ENCODE results near the gene ZMYND15. TPM values are rescaled to one million over a fixed set of nuclear protein-coding genes. Genes with fewer than 3 reads are reported as not detected.

Gene ZMYND15
- total RNA-seq, 1 donor from 2014 or later, result 0.11 TPM

DNA sequence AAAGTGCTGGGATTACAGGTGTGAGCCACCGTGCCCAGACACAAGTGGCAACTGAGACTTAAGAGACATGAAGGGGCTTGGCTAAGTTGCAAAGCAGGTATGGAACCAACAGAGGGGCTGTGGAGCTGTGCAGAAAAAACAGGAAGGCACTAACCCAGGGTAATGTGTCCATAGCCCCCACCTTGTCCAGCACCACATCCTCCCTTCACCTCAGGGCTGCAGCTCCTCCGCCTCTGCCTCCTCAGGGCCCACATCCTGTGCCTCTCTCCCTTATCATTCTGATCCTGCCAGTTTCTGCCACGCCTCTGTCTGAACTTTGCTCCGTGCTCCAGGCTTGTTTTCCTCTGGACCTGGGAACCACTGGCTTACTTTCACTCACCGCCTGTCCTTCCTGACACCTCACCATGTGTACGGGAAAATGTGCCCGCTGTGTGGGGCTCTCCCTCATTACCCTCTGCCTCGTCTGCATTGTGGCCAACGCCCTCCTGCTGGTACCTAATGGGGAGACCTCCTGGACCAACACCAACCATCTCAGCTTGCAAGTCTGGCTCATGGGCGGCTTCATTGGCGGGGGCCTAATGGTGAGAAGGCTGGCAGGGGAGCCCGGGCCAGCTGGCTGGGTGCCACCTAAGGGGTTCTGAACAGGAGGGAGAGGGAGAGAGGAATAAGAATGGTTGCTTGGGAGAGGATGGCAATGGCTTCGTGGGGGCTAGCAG is 32.0 kb downstream of the ZMYND15 start, which contains the start of gene TM4SF5:
TM4SF5 (plus strand) TSS at position 368 of the 716 bp plus-strand sequence; CDS start at position 405, 37 bp downstream.
- intact Hi-C loops (cut with DNase I), result no loop called here
- no peak for ATAC-seq
- DNase-seq (ENCODE audit: missing footprints), result no peak

DNA sequence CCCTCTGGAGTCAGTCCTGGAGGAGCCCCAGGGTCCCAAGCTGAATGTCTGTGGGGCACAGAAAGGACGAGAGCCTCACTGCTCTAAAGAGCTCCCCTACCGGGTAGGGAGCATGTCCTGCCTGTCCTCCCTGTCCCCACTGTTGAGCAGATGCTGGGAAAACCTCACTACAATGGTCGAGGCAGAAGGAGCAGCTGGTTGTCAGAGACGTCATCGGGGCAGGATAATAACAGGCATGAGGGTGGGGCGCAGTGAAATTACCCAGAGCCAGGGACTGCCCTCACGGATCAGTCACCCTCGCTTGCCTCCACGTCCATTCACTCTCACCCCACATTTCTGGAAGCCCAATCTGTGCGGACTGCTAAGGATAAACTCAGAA is 32.6 kb downstream of the ZMYND15 start:
- intact Hi-C loops (cut with DNase I), result no loop called here
- no peak for ATAC-seq
- no peak for DNase-seq (ENCODE audit: missing footprints)

DNA sequence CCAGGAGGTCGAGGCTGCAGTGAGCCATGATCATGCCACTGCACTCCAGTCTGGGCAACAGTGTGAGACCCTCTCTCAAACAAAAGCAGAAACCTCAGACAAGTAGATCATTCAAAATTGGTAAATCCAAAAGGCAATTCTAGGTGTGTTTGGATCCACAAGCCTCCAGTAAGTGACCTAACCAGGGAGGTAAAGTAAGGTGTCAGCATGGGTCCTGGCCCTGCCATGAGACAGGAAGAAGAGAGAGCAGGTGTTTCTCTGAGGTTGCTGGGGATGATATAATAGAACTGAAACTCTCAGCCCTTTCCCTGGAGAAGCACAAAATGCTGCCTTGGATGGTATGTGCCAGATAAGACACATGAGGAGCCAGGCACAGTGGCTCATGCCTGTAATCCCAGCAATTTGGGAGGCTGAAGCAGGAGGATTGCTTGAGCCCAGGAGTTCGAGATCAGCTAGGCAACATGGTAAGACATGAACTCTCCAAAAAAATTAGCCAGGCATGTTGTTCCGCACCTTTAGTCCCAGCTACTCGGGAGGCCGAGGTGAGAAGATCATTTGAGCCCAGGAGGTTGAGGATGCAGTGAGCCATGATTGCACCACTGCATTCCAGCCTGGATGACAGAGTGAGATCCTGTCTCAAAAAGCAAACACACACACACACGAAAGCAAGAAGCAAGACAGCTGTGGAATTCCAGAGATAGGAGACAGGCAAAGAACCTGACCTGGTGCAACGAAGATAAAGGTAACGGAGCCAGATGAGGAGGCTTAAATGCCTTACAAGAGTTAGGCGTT is 38.5 kb downstream of the ZMYND15 start:
- ATAC-seq, result no peak
- no peak for DNase-seq (ENCODE audit: missing footprints)

DNA sequence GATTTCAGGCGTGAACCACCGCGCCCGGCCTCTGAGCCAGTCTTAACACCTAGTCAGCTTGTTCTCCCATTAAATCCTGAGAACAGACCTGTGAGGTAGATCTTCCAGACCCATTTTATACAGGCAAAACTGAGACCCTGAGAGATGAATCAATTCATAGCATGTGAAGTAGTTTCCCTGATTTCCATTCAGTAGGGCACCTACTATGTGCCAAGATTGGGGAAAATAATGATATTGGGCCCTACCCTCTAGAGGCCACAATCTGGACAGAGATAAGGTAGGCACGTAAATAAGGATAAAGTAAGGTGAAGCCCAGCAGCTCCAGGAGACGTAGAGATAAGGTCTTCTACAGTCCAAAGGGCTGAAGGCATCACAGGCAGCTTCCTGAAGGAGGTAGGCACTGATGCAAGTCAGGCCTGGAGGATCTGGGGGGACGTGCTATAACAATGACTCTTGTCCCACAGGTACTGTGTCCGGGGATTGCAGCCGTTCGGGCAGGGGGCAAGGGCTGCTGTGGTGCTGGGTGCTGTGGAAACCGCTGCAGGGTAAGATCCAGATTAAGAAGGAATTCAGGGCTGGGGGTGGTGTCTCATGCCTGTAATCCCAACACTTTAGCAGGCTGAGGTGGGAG is 40.8 kb downstream of the ZMYND15 start:
- no peak for ATAC-seq
- DNase-seq (ENCODE audit: missing footprints), result no peak
- intact Hi-C loops (cut with DNase I), result no loop called here

More for the DNA sequence above, 38.5 kb downstream of the ZMYND15 start:
- intact Hi-C loops (cut with DNase I), result no loop called here

DNA sequence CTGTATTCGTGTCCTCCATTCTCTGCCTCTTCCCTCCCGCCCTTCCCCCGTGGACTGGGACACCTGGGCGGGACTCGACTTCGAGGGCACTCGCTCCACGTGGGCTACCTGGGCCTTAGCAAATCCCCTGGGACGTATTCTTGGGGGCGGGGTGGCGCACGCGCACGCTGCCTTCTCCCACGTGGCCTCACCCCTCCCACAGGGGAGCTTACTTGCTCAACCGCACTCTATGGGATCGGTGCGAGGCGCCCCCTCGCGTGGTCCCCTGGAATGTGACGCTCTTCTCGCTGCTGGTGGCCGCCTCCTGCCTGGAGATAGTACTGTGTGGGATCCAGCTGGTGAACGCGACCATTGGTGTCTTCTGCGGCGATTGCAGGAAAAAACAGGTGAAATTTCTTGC is 43.0 kb downstream of the ZMYND15 start:
- intact Hi-C loops (cut with DNase I), result no loop called here
- ATAC-seq (no peak), DNase-seq (ENCODE audit: missing footprints) (no peak)

DNA sequence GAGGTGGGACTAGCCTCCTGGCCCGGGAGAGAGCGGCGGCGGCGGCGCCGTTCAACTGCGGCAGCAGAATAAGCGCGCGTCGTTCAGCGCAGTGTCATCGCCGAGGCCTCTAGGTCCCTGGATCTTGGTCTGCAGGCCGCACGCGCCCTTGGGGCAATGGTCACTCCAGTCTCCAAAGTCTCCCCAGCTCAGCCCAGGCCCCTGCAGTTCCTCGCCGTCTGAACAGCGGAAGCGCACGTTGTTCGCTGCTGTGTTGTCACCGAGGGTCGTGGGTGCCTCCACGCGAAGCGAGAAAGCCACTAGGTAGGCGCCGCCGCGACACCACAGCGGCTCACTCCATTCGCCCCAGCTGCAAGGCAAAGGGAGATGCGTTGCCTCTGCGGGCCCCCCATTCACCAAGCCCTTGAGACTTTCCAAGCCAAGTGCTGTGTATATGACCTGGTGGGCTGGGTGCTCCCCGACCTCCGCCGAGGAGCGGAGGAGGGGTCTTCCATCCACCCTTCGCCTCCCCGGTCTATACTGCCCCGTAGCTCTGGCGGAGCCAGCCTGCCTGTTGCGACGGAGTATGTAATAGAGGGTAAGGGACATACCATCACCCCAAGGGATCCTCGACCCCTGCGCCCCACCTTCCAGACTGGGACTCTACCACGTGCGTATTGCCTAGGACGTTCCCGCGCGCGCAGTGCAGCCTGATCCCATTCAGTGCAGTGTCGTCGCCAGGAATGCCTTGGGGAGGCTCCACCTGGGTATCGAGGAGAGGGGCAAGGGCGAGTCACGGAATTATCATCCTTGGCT is 45.9 kb downstream of the ZMYND15 start:
- intact Hi-C loops (cut with DNase I), result loop anchor here (2.0 to 5.0 kb wide), 3 partner anchors 52 to 103 kb away; partner anchors contain the start of gene MED11
- no peak for DNase-seq (ENCODE audit: missing footprints)
- no peak for ATAC-seq

DNA sequence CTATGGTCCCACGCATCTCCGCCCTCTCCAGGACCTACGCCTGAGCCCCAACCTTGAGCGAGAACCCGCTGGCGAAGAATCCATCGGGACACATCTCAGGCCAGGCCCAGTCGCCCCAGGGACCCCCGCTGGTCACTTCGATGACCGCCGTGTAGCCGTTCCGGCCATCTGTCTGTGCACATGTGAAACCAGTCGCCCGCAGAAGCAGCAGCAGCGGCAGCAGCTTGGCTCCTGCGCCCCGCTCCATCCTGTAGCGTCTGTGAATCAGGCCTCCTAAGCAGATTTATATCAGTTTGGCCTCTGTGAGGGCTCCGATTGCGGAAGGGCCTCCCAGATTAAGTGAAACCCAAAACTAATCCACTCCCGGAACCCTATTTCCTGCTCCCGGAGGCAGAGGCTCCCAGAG is 46.5 kb downstream of the ZMYND15 start, which contains the start of gene VMO1:
VMO1 (minus strand) TSS at position 259 of the 406 bp plus-strand sequence; CDS start at position 247, 12 bp downstream.
- intact Hi-C loops (cut with DNase I), result loop anchor here (2.0 to 5.0 kb wide), 3 partner anchors 51 to 103 kb away; partner anchors contain the start of gene MED11
- ATAC-seq (no peak), DNase-seq (ENCODE audit: missing footprints) (no peak)

DNA sequence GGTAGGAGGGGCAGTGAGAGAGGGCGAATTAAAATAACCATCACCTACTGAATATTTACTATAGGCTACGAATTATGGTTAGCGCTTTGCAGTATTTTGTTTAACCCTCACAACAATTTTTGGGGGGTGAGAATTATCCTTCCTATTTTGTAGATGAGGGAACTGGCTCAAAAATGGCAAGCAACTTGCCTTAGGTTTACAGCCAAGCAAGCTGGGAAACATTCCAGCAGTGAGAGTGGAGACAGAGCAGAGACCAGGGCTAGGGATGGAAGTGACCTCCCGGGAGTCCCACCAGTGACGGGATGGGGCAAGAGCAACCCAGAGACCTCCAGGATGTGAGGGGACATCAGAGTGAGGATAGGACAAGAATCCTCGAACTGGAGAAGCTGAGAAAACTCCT is 46.9 kb downstream of the ZMYND15 start:
- intact Hi-C loops (cut with DNase I), result loop anchor here (2.0 to 5.0 kb wide), 3 partner anchors 51 to 102 kb away; partner anchors contain the start of gene MED11
- ATAC-seq (no peak), DNase-seq (ENCODE audit: missing footprints) (no peak)

DNA sequence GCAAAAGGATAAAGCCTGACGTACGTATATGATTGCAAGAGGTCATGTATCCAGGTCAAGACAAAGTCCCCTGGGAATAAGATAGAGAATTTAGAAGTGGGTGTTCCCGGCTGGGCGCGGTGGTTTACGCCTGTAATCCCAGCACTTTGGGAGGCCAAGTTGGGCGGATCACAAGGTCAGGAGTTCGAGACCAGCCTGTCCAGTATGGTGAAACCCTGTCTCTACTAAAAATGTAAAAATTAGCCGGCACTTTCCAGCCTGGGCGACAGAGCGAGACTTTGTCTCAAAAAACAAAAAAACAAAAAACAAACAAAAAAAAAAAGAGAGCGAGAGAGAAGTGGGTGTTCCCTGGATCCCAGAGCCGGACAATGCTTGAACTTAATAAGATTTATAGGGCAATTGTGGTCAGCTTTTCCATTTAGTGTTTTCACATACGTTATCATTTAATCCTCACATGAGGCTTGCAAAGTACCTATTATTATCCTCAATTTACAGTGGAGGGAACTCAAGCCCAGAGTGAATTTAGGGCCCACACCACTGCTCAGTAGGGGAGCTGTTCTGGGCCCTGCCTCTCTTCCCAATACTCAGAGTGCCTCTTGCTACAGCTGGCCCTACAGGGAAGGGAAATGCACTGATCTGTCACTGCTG is 48.6 kb downstream of the ZMYND15 start:
- intact Hi-C loops (cut with DNase I), result loop anchor here (5.0 kb wide), 2 partner anchors 49 to 56 kb away; partner anchors contain the start of gene MED11
- ATAC-seq (no peak), DNase-seq (ENCODE audit: missing footprints) (no peak)

DNA sequence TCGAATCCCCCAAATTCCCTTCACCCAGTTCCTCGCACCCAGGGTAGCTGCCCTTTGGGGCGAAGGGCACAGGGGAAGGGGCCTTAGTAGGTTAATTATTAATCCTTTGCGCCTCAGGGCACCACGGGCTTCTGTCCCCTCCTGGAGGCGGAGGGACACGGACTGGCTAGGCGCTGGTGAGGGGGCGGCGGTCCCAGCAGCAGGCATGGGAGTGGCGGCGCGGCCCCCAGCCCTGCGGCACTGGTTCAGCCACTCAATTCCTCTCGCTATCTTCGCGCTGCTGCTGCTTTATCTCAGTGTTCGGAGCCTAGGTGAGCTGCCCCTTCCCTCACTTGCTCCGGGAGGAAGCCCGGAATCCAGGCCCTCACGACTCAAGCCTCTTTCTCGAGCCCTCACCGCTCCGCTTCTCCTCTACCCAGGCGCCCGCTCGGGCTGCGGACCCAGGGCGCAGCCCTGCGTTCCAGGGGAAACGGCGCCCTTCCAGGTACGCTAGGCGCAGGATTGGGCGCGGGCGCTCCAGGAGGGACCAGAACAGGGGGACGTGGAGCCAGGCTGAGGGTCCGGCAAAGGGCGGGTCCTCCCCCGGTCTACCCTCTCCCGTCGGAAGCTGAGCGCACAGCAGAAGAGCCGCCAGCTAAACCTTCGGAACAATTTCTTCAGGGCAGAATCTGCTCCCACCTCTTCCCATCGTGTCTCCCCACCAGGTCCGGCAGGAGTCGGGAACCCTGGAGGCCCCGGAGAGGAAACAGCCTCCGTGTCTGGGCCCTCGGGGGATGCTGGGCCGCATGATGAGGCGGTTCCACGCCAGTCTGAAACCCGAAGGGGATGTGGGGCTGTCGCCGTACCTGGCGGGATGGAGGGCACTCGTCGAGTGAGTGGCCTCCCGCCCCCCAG is 49.4 kb downstream of the ZMYND15 start, which contains the start of gene GLTPD2:
GLTPD2 (plus strand) TSS at position 158 of the 894 bp plus-strand sequence; CDS start at position 206, 48 bp downstream.
- DNase-seq (ENCODE audit: missing footprints) (no peak), ATAC-seq (no peak)
- intact Hi-C loops (cut with DNase I), result loop anchor here (5.0 kb wide), 2 partner anchors 48 to 57 kb away; partner anchors contain the start of gene MED11

DNA sequence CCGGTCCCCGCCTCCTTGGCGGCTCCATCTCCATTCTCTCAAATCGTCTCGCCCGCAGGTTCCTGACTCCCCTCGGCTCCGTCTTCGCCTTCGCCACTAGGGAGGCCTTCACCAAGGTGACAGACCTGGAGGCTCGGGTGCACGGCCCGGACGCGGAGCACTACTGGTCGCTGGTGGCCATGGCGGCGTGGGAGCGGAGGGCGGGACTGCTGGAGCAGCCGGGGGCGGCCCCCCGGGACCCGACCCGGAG is 50.0 kb downstream of the ZMYND15 start:
- intact Hi-C loops (cut with DNase I), result loop anchor here (5.0 kb wide), 2 partner anchors 48 to 57 kb away; partner anchors contain the start of gene MED11
- ATAC-seq (no peak), DNase-seq (ENCODE audit: missing footprints) (no peak)

DNA sequence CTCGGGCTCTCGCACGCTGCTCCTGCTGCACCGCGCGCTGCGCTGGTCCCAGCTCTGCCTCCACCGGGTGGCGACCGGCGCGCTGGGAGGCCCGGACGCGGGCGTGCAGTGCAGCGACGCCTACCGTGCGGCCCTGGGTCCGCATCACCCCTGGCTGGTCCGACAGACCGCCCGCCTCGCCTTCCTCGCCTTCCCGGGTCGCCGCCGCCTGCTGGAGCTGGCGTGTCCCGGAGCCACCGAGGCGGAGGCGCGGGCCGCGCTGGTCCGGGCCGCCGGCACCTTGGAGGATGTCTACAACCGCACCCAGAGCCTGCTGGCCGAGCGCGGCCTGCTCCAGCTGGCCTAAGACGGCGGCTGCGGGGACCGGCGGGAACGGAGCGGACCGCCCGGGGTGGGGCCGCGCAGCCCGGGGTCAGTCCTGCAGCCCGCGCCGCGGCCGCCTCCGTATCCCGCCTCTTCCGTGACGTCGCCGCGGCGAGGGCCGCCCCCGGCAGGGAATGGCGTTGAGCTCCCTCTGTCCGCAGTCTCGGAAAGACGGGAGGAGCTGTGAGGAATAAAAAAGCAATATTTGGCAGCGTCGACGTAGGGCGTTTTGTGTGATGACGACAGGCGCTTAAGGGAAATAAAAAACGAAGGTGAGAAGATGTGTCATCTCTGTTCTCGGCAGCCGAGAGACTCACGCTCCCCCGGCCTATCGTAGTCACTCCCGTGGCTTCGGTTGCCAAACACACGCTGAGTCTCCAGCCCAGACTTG is 50.5 kb downstream of the ZMYND15 start:
- peak; percentile 94 for DNase-seq (ENCODE audit: missing footprints)
- intact Hi-C loops (cut with DNase I), result loop anchor here (5.0 kb wide), 2 partner anchors 47 to 58 kb away; partner anchors contain the start of gene MED11
- ATAC-seq, result peak; percentile 95

DNA sequence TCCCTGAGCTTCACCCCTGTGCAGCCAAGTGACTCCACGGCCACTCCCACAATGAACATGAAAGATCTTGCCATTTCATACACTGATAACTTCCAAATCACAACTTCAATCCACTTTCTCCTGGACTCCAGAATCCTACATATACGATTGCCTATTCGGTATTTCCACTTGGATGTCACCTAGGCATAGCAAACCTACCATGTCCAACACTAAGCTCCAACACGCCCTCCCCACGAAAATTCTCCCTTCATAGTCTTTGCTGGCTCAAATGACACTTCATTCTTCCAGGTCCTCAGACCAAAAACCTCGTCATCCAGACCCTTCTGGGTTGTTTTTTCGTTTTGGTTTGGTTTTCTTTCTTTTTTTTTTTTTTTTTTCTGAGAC is 51.1 kb downstream of the ZMYND15 start:
- intact Hi-C loops (cut with DNase I), result no loop called here
- DNase-seq (ENCODE audit: missing footprints), result no peak
- ATAC-seq, result no peak

DNA sequence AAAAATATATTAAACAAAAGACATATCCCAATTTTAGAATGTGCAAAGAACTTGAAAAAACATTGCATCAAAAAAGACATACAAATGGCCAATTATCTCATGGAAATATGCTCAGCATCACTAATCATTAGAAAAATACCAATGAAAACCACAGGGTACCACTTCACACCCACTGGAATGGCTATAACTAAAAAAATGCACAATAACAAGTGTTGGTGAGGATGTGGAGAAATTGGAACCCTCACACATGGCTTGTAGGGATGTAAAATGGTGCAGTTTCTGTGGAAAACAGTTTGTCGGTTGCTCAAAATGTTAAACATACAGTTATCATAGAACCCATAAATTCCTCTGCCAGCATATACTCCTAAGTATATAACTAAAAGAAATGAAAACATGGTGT is 55.5 kb downstream of the ZMYND15 start:
- ATAC-seq, result no peak
- intact Hi-C loops (cut with DNase I), result no loop called here
- no peak for DNase-seq (ENCODE audit: missing footprints)

All from Right ventricle myocardium inferior (tissue), 1 donor.